Subcutaneous abdominal adipose tissue (tissue), 5 donors: ENCODE results near the gene ATL3.

Experiments used
- H3K27ac ChIP-seq: one replicate; pipeline ENCODE4 v1.7.0; 2013; ENCODE audit warnings: low read depth, mild to moderate bottlenecking, inconsistent platforms, low read length, moderate library complexity
- H3K27me3 ChIP-seq, 5 donors: one replicate each; pipeline ENCODE4 v1.7.0; 2013; ENCODE audit warnings: low read length in 5 of 5, inconsistent platforms in 1 of 5; ENCODE audit not compliant: control insufficient read depth in 5 of 5, insufficient read depth in 4 of 5
- H3K36me3 ChIP-seq, 5 donors: one replicate each; pipeline ENCODE4 v1.7.0; 2013; ENCODE audit warnings: low read length in 5 of 5; ENCODE audit not compliant: control insufficient read depth in 5 of 5, insufficient read depth in 5 of 5
- H3K4me1 ChIP-seq, 5 donors: one replicate each; pipeline ENCODE4 v1.7.0; 2013; ENCODE audit warnings: low read length in 5 of 5, mild to moderate bottlenecking in 3 of 5, moderate library complexity in 1 of 5; ENCODE audit not compliant: control insufficient read depth in 5 of 5, insufficient read depth in 5 of 5
- H3K4me3 ChIP-seq, 5 donors: one replicate each; pipeline ENCODE4 v1.7.0; 2013; ENCODE audit warnings: low read length in 5 of 5, low read depth in 1 of 5
- H3K9ac ChIP-seq, 5 donors: one replicate each; pipeline ENCODE4 v1.7.0; 2013; ENCODE audit warnings: low read length in 5 of 5, mild to moderate bottlenecking in 4 of 5, moderate library complexity in 3 of 5
- H3K9me3 ChIP-seq, 5 donors: one replicate each; pipeline ENCODE4 v1.7.0; 2013; ENCODE audit warnings: low read length in 5 of 5; ENCODE audit not compliant: control insufficient read depth in 5 of 5
- donor health status: healthy.
- donor health status: healthy.
- donor health status: healthy.
- donor health status: healthy.
- donor health status: healthy.

ATL3 gene, protein sequence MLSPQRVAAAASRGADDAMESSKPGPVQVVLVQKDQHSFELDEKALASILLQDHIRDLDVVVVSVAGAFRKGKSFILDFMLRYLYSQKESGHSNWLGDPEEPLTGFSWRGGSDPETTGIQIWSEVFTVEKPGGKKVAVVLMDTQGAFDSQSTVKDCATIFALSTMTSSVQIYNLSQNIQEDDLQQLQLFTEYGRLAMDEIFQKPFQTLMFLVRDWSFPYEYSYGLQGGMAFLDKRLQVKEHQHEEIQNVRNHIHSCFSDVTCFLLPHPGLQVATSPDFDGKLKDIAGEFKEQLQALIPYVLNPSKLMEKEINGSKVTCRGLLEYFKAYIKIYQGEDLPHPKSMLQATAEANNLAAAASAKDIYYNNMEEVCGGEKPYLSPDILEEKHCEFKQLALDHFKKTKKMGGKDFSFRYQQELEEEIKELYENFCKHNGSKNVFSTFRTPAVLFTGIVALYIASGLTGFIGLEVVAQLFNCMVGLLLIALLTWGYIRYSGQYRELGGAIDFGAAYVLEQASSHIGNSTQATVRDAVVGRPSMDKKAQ

DNA sequence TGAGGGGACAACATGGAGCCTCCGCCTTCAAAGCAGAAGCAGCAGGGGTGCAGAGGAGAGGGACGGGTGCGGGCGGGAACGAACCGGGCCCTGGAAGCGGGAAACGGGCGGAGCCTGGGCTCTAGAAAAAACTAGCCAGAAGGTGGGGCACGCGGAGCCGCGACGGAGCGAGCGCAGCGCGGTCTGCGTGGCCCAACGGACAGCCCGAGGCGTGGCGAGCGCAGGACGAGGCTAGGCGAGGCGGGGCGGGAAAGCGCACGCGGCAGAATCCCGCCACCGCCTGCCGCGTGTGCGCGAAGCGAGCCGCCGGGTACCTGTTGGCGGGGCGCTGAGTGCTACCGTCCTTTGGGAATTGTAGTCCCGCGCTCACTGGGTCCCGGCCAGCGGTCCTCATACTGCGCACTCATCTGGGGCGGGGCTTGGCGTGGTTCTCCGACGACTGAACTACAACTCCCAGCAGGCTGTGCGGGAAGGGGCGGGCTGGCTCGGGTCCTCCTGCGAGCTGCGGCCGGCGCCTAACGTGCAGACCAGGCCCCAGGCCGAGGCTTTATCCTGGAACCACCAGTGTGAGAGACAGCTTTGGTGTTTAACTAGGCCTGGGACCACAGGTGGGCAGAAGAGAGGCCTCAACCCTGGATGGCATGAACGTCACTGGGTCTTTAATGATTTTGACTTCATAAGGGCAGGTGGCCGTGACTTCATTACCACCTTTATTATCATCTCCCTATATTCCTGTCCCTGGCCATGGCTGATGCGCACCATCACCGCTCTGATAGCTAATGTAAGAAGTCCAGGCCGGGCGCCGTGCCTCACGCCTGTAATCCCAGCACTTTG lies at the start of gene ATL3:
Gene ATL3 (minus strand): TSS at position 55 of the 834 bp plus-strand sequence. CDS start 41 bp downstream, at position 14.
- Histone ChIP-seq H3K4me3 (peak within 1 kb of the TSS; percentile 64 to 81 (median 78)), H3K27ac (peak within 1 kb of the TSS; percentile 98), H3K9me3 (no peaks in the 10 kb centered on the region), H3K36me3 (peaks cover 0 to 3% (median 0%) of the 10 kb centered on the region in 5 donors), H3K4me1 (peaks cover 5 to 60% (median 49%) of the 10 kb centered on the region in 5 donors), H3K9ac (peak within 1 kb of the TSS; percentile 65 to 99 (median 88)), H3K27me3 (no peaks in the 10 kb centered on the region)

DNA sequence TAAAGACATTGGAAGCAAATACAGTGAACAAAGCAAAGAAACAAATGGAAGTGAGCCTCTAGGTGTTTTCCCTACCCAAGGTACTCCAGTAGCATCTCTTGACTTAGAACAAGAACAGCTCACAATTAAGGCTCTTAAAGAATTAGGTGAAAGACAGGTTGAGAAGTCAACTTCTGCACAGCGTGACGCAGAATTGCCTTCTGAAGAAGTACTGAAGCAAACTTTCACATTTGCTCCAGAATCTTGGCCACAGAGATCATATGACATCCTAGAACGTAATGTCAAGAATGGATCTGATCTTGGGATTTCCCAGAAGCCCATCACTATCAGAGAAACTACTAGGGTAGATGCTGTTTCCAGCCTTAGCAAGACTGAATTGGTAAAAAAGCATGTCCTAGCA lies 49.4 kb upstream of the ATL3 start:
- H3K27ac ChIP-seq: peak overlapping the region; percentile 42
- H3K36me3 ChIP-seq: peaks cover 3 to 12% (median 8%) of the 10 kb centered on the region in 5 donors
- no peak overlapping the region for H3K4me3 ChIP-seq
- no peaks in the 10 kb centered on the region for H3K27me3 ChIP-seq
- H3K9me3 ChIP-seq: no peaks in the 10 kb centered on the region
- peaks cover 0 to 15% (median 8%) of the 10 kb centered on the region in 5 donors for H3K4me1 ChIP-seq
- H3K9ac ChIP-seq: peak overlapping the region in 1 of 5 donors; percentile 35

DNA sequence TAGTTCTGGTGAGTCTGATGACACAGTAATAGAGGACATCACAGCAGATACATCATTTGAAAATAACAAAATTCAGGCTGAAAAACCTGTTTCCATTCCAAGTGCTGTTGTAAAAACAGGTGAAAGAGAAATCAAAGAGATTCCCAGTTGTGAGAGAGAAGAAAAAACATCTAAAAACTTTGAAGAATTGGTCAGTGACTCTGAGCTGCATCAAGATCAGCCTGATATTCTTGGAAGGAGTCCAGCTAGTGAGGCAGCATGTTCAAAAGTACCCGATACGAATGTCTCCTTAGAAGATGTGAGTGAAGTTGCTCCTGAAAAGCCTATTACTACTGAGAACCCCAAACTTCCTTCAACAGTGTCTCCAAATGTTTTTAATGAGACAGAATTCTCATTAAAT lies 48.8 kb upstream of the ATL3 start:
- peaks cover 0 to 15% (median 8%) of the 10 kb centered on the region in 5 donors for H3K4me1 ChIP-seq
- H3K4me3 ChIP-seq: no peak overlapping the region
- no peaks in the 10 kb centered on the region for H3K9me3 ChIP-seq
- peak overlapping the region in 1 of 5 donors; percentile 37 for H3K9ac ChIP-seq
- peaks cover 3 to 14% (median 8%) of the 10 kb centered on the region in 5 donors for H3K36me3 ChIP-seq
- peak overlapping the region; percentile 42 for H3K27ac ChIP-seq
- H3K27me3 ChIP-seq: no peaks in the 10 kb centered on the region

DNA sequence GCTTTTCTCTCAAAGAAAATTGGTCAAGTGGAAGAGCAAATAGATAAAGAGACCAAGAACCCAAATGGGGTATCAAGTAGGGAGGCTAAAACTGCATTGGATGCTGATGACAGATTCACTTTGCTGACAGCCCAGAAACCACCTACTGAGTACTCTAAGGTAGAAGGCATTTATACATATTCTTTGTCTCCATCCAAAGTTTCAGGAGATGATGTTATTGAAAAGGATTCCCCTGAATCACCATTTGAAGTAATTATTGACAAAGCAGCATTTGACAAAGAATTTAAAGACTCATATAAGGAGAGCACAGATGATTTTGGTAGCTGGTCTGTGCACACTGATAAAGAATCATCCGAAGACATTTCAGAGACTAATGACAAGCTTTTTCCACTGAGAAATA lies 47.8 kb upstream of the ATL3 start:
- peaks cover 3 to 21% (median 8%) of the 10 kb centered on the region in 5 donors for H3K36me3 ChIP-seq

DNA sequence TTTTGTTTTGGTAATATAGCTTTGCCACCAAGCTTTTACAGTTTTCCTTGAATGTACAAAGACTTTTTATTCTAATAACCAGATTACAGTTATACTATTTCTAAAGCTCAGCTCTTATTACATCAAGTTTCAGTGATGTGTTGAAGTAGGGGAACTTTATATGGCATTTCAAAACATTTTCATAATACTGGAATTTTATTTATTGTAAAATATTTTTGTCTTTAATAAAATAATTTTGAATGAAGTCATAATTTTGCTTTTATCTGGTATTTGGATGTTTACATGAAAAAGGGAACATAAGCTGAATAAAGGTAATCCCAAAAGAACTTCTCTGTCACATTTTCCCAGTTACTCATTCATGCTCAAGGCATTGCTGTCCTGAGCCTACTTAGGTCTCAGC lies 44.9 kb upstream of the ATL3 start:
- Histone ChIP-seq H3K27me3 (no peaks in the 10 kb centered on the region), H3K27ac (peak overlapping the region; percentile 72), H3K9me3 (no peaks in the 10 kb centered on the region), H3K4me3 (no peak overlapping the region), H3K36me3 (peaks cover 3 to 21% (median 8%) of the 10 kb centered on the region in 5 donors), H3K9ac (peak overlapping the region in 2 of 5 donors; percentile 32 to 35), H3K4me1 (peaks cover 0 to 15% (median 8%) of the 10 kb centered on the region in 5 donors)

More for the DNA sequence above, 47.8 kb upstream of the ATL3 start:
- Histone ChIP-seq H3K4me3 (no peak overlapping the region), H3K27ac (peak overlapping the region; percentile 70), H3K27me3 (no peaks in the 10 kb centered on the region), H3K4me1 (peaks cover 0 to 15% (median 8%) of the 10 kb centered on the region in 5 donors), H3K9ac (no peak overlapping the region), H3K9me3 (no peaks in the 10 kb centered on the region)

DNA sequence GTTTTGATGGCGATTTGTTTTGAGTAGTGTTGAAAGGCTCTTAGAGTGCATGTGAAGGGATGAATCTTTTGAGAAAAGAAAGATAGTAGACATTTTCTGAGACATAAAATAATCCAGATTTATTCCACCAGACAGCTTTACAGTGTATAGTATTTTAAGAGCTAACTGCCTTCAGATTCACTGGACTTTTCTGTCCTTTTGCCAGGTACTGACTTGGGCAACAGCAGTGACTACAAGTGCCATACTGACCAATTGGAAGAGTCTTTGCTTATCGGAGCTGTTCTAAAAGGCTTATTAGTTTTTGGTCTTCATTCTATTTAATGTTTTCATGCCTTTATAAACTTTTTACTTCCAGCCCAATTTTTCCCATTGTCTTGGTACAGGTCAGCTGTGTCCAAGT lies 42.6 kb upstream of the ATL3 start:
- Histone ChIP-seq H3K36me3 (peaks cover 0 to 11% (median 0%) of the 10 kb centered on the region in 5 donors), H3K27me3 (no peaks in the 10 kb centered on the region), H3K9me3 (no peaks in the 10 kb centered on the region), H3K4me1 (peaks cover 0 to 23% (median 6%) of the 10 kb centered on the region in 5 donors), H3K9ac (peak overlapping the region in 1 of 5 donors; percentile 24), H3K27ac (peak overlapping the region; percentile 40), H3K4me3 (no peak overlapping the region)

DNA sequence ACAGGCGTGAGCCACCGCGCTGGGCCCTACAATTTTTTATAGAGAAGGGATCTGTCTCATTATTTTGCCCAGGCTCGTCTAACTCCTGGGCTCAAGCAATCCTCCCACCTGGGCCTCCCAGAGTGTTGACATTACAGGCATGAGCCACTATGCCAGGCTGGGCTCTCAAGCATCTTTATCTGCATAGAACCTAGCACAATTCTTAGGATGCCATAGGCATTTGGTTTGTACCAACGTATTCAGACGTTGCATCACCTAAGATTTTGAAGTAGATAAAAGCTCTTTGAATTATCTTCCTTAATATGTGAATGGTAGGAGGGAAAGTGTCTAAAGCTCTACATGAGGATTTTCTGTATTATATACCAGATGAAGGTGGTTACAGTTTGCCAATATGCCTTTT lies 40.7 kb upstream of the ATL3 start:
- Histone ChIP-seq H3K9me3 (no peaks in the 10 kb centered on the region), H3K36me3 (peaks cover 0 to 9% (median 3%) of the 10 kb centered on the region in 5 donors), H3K27me3 (no peaks in the 10 kb centered on the region), H3K4me3 (no peak overlapping the region), H3K4me1 (peaks cover 0 to 23% (median 6%) of the 10 kb centered on the region in 5 donors), H3K27ac (no peak overlapping the region), H3K9ac (no peak overlapping the region)

DNA sequence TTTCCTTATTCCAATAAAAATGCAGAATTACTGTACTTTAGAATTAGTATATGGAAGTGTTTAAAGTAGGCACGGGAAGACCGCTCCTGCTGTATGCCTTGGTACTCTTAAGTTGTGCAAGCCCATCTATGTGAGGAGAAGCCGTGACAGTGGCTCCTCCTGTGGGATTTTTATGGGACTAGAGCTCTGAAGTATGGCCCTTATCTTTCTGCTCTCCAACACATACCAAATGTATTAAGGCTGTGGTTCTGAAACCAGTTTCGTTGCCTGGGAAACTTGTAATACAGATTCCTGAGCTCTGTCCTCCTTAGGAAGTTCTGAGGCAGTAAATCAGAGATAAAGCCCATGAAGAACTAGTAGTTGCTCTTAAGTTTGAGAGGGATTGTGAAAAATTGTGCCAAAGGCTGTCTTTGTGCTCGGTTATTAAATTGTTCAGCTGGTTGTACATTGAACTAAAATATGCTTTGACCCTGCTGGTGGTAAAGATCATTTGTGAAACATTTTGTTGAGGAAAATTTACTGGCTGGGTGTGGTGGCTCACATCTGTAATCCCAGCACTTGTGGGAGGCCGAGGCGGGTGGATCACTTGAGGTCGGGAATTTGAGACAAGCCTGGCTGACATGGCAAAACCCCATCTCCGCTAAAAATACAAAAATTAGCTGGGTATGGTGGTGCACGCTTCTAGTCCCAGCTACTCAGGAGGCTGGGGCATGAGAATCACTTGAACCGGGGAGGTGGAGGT lies 39.5 kb upstream of the ATL3 start:
- Histone ChIP-seq H3K4me3 (no peak overlapping the region), H3K9ac (peak overlapping the region in 1 of 5 donors; percentile 45), H3K4me1 (peaks cover 0 to 21% (median 6%) of the 10 kb centered on the region in 5 donors), H3K36me3 (peaks cover 0 to 9% (median 1%) of the 10 kb centered on the region in 5 donors), H3K27me3 (no peaks in the 10 kb centered on the region), H3K27ac (peak overlapping the region; percentile 55), H3K9me3 (no peaks in the 10 kb centered on the region)

DNA sequence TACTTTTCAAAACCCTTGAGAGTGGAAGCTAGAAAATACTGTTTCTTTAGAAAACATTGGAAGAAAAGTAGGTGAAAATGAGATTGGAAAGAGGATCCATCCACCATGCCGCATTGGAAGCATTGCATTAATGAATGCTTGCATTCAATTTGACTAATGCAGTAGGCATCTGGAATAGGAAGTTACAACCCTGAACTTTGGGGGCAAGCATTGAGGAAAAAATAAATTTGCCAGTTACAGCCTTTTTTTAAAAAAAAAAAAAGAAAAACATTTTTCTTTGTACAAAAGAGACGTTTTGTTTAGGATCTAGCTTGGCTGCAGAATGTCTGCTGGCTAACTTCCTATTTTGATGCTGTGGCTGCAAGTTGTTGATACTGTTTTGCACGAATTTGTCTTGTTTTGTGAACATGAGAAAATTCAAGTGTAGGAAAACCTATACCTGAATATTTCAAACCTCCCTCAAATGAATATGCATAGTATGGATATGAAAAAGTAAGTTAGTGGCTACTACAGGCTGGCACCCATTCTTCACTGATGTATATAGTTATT lies 38.2 kb upstream of the ATL3 start:
- H3K27me3 ChIP-seq: no peaks in the 10 kb centered on the region
- peaks cover 0 to 29% (median 9%) of the 10 kb centered on the region in 5 donors for H3K4me1 ChIP-seq
- H3K36me3 ChIP-seq: peaks cover 0 to 3% (median 0%) of the 10 kb centered on the region in 5 donors
- H3K4me3 ChIP-seq: no peak overlapping the region
- no peak overlapping the region for H3K27ac ChIP-seq
- H3K9me3 ChIP-seq: no peaks in the 10 kb centered on the region
- no peak overlapping the region for H3K9ac ChIP-seq
